Esophagus muscularis mucosa (tissue), 4 donors: ENCODE results near the gene MID1.

Experiments
- EP300 ChIP-seq: sonication (generic); formaldehyde crosslinking; IDR thresholded peaks from one replicate; pipeline ENCODE4 v1.6.1; 2017; ENCODE audit warnings: antibody characterized with exemption
- POLR2A ChIP-seq: fragments of 450-650 bp; IDR thresholded peaks from one replicate; pipeline ENCODE4 v1.6.1; 2017; ENCODE audit warnings: antibody characterized with exemption, moderate library complexity, mild to moderate bottlenecking, low read depth
- POLR2AphosphoS5 ChIP-seq, 2 donors: sonication (generic); formaldehyde crosslinking; IDR thresholded peaks; one replicate each; pipeline ENCODE4 v1.6.1; 2017; ENCODE audit warnings: antibody characterized with exemption in 2 of 2
- TF ChIP-seq, protein P1 (sequence below), 3 experiments: fragments of 200-600 bp in 2 of 3; fragments of 450-650 bp in 1 of 3; sonication (generic) in 2 of 3; IDR thresholded peaks; one replicate each; pipeline ENCODE4 v1.5.1; 2017 to 2019; ENCODE audit warnings: antibody characterized with exemption in 3 of 3, mild to moderate bottlenecking in 2 of 3, moderate library complexity in 1 of 3

- TF ChIP-seq, protein P1, sequence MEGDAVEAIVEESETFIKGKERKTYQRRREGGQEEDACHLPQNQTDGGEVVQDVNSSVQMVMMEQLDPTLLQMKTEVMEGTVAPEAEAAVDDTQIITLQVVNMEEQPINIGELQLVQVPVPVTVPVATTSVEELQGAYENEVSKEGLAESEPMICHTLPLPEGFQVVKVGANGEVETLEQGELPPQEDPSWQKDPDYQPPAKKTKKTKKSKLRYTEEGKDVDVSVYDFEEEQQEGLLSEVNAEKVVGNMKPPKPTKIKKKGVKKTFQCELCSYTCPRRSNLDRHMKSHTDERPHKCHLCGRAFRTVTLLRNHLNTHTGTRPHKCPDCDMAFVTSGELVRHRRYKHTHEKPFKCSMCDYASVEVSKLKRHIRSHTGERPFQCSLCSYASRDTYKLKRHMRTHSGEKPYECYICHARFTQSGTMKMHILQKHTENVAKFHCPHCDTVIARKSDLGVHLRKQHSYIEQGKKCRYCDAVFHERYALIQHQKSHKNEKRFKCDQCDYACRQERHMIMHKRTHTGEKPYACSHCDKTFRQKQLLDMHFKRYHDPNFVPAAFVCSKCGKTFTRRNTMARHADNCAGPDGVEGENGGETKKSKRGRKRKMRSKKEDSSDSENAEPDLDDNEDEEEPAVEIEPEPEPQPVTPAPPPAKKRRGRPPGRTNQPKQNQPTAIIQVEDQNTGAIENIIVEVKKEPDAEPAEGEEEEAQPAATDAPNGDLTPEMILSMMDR (IDR thresholded peaks at IDR 0.05) = no peak
- TF ChIP-seq POLR2A (no peak), EP300 (no peak), POLR2AphosphoS5 (IDR thresholded peaks at IDR 0.05) (no peak)
Measured at GRCh38 chrX:10665681-10666080, 45.3 kb upstream of the MID1 start.
